Measurements from ENCODE around the gene DIP2B.

Gene DIP2B

GRCh38 chr12:50685641-50686040, 180.9 kb downstream of the DIP2B start:
- no peak for FAIRE-seq

GRCh38 chr12:50686406-50686805, 181.6 kb downstream of the DIP2B start:
- no peak for FAIRE-seq

GRCh38 chr12:50686976-50687375, 182.2 kb downstream of the DIP2B start:
- no peak for FAIRE-seq

GRCh38 chr12:50689437-50689836, 184.7 kb downstream of the DIP2B start:
- FAIRE-seq = no peak

GRCh38 chr12:50690925-50691324, 186.1 kb downstream of the DIP2B start:
- FAIRE-seq = no peak

- no peak for FAIRE-seq
These were observed 191.2 kb downstream of the DIP2B start for GRCh38 chr12:50695961-50696360.

- FAIRE-seq = no peak
These were observed 192.1 kb downstream of the DIP2B start for GRCh38 chr12:50696931-50697330.

GRCh38 chr12:50699154-50699553, 194.4 kb downstream of the DIP2B start:
- no peak for FAIRE-seq

GRCh38 chr12:50699940-50700339, 195.2 kb downstream of the DIP2B start:
- FAIRE-seq = no peak

GRCh38 chr12:50706606-50707005, 201.8 kb downstream of the DIP2B start:
- no peak for FAIRE-seq

- FAIRE-seq = no peak
These were observed 202.6 kb downstream of the DIP2B start for GRCh38 chr12:50707396-50707795.

GRCh38 chr12:50708631-50709030, 203.8 kb downstream of the DIP2B start:
- FAIRE-seq = no peak

- FAIRE-seq = no peak
These were observed 206.3 kb downstream of the DIP2B start for GRCh38 chr12:50711121-50711520.

GRCh38 chr12:50715174-50715573, 210.4 kb downstream of the DIP2B start:
- FAIRE-seq = no peak

- FAIRE-seq = no peak
These were observed 214.0 kb downstream of the DIP2B start for GRCh38 chr12:50718760-50719159.

GRCh38 chr12:50720085-50720484, 215.3 kb downstream of the DIP2B start:
- no peak for FAIRE-seq

- no peak for FAIRE-seq
These were observed 215.7 kb downstream of the DIP2B start for GRCh38 chr12:50720501-50720900.

- no peak for FAIRE-seq
These were observed 219.1 kb downstream of the DIP2B start for GRCh38 chr12:50723865-50724264.

- FAIRE-seq = no peak
These were observed 220.5 kb downstream of the DIP2B start for GRCh38 chr12:50725011-50725942.

- FAIRE-seq = no peak
These were observed 222.7 kb downstream of the DIP2B start for GRCh38 chr12:50727466-50727865.

- FAIRE-seq = no peak
These were observed 223.6 kb downstream of the DIP2B start for GRCh38 chr12:50728417-50728816.

- FAIRE-seq = no peak
These were observed 224.1 kb downstream of the DIP2B start for GRCh38 chr12:50728841-50729240.

GRCh38 chr12:50732591-50732990, 227.8 kb downstream of the DIP2B start:
- no peak for FAIRE-seq

- no peak for FAIRE-seq
These were observed 228.9 kb downstream of the DIP2B start for GRCh38 chr12:50733706-50734105.
